NCI-H1048 (cell line): ENCODE measurements around the gene MECP2.

Source experiments
- DNase-seq: peaks from one replicate; lab custom pipeline; 2025; lab: John Stamatoyannopoulos, UW

The MECP2 gene

DNA sequence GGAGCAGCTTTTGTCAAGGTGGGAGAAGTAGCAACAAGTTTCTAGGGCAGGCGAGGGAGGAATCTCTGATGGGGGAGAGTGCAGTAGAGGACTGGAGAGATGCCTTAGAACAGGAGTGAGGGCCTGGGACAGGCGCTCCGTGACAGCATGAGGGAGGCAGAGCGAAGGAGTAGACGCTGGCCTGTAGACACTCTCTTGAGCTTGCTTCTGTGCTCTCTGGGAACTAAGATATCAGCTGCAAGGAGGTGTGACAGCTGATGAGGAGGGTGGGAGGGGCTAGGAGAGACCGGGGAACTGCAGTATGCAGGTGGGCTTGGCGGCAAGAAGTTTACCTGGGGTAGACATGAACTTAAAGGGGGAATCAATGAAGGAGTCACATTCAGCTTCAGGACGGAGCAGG, 35.7 kb downstream of the MECP2 start:
- DNase-seq = no peak

DNA sequence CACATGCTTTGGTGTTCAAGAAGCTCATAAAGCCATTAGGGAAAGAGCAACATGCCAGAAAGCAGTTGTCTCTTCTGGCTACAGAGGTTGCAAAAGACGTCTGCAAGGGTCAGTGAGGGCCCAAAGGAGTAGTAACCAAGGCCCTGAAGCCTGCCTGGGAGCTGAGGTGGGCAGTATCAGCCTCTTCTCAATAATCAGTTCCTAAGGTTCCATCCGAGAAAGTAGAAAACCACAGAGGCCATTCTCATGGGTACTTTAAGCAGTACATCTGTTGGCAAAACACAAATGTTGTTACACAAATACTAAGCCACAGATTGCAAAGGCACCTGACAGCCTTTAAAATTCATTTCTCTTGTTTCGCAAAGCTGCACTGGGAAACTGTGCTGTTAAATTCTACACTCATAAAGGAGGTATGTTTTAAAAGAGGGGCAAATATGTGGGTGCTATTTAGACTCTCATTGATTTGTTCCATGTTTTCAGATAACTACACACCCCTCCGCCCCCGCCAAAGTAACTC, 37.7 kb downstream of the MECP2 start:
- DNase-seq = no peak

DNA sequence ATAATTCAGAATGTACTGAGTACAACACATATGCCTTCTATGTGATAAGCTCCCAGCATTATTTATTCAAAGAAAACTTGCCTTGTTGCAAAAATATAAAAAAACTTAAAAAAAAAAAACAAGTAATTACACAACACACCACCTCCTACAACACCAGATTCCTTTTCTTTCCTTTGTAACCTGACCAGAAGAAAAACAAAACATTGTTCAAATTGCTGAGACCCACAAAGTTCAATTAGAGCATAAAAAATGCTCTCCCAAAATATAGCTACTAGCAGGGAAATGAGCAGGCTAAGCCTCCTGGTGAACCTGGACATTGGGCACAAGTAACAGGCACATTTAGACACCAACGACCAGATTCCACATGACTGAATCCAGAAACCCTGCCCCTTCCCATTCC, 38.3 kb downstream of the MECP2 start:
- DNase-seq = no peak

DNA sequence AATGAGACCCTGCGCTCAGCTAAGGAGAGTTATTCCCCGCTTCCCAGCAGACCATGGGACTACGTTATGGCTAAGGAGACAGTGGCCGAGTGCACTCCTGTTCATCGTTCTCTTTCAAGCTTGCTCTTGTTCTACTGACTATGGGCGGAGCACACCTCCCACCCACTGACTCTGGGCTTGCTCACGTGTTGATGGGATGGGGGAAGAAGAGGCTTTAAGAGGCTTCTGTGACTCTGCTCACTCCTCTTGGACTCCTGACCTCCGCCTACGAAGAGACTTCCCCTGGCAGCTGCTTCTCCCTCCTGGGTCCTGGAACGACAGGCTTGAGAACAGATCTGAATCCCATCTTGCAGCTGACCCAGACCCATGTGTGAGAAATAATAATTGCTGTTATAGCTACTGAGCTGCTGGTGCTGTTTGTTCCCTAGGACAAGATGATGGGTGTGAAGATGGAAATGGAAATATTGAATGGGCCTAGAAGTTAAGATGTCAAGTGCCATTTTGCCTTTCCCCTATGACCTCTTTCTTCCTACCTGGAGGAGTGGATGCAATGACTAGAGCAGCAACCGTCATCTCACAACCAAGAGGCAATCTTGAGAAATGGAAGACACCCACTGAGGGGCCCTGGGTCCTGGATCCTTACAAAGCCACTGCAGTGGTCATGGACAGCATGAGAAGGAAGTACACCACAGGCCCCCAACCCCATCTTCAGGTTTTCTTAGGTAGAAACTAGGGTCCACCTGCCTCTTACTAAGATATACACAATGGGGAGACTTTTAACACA, 39.1 kb downstream of the MECP2 start:
- no peak for DNase-seq

DNA sequence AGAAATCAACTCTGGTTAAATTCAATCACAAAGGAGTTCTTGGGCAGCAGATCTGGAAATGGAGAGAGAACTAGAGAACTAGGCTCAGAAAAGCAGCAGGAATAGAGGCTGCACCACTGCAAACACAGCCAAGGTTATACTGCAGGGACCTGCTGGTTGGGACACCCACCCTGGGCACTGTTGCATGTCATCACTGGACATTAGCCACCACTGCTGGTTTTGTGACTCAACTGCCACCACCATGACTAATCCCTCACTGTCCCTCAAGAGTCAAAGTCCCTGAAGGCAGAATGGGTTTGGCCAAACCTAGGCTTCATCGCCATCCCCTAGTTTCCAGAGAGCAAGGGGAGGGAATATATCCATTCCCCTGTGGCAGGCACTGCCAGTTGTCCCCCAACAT, 39.7 kb downstream of the MECP2 start:
- DNase-seq = no peak

DNA sequence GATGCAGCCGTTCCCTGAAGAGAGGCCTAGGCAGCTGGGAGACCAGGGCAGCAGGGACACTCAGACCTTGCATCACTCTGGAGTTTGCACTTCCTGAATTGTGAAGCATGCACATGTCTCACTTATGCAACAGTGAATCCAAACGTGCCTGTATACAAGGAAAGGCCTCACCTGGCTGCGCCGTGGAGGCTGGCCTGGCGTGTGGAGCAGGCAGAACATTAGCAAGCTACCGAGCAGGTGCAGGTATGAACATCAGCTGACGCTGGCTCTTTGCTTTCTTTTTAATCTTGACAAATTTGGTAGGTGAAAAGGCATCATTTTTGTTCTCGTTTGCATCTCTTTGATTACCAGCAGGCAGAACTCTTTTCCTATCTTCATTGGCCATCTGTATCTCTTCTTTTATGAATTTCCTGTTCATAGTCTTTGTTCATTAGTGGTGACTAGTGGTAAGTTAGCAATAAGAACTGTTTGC, 40.7 kb downstream of the MECP2 start:
- no peak for DNase-seq

DNA sequence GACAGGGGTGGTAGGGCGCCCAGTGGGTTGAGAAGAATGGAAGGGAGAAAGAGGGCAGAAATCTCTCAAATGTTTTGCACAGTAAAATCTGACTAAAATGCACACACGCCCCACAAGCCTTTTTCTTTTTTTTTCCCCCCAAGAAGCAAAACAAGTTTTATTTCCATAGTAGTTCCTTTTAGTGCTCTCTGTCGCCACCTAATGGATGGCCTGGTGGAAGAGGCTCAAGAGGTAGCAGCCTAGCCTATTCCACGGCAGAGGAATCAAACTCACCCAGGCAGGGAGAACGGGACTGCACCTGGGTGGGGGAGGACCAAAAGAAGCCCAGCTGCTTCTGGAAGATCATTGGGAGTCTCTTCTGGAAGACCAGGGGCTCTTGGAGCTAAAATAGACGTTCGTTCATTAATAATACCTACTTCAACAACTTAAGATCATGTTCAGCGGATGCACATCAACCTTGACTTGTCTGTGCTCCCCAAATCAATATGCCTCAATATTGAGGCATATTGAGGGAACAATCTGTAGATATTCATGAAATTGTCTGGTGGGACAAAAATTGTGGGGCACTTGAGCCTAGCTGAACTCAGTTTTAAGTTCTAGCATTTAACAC, 46.2 kb downstream of the MECP2 start:
- no peak for DNase-seq

DNA sequence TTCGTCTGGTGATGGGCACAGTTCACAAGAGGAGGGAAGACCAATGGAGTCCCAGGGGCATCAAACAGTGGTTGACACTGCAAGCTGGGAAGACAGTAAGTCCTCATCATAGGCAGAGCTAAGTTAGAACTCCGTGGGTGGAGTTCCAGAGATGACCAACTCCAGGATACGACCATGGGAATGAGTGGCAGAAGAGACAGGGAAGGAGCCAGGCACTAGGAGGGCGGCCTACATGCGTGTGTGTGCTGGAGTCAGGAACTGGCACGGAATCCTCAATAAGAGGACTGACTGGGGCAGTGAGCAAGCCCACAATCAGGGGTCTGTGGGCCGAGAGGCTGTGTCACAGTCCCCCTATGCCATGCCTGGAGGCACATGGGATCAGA, 47.4 kb downstream of the MECP2 start:
- DNase-seq = no peak

DNA sequence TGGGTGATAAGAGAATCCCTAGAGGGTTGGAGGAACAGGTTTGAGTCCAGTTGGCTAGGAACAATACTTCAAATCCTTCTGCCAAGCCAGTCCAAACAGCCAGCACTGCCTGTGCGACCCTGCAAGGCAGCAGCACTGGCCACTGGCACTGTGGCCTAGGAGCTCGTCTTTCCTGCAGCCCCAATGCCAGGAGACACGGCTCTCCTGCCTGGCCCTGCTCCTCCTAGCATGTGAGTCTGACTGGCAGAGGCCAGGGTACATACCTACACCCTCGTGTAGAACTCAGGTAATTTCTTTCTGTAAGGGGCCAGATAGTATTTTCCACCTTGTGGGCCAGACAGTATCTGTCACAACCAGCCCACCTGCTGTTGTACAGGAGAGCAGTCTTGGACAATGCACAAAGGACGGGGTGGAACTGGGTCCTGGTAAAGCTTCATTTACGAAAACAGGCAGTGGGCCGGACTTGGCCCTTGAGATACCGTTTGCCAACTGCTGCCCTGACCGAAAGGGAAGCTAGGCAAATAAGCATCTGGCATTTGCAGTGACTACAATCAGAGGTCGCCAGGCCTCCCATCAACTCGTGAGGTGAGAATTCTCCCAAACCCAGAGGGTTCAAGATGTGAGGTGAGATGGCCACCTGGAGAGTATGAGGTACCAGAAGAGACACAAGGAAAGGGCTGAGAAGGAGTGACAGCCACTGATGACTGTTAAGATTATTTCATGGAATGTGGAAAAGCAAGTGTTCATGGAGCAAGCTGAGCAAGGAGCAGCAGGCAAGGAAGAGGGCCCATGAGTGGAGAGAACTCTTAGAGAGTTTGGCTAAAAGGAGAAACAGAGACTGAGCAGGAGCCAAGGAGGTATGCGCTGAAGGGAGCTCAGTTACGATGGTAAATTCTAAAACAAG, 48.1 kb downstream of the MECP2 start:
- no peak for DNase-seq

DNA sequence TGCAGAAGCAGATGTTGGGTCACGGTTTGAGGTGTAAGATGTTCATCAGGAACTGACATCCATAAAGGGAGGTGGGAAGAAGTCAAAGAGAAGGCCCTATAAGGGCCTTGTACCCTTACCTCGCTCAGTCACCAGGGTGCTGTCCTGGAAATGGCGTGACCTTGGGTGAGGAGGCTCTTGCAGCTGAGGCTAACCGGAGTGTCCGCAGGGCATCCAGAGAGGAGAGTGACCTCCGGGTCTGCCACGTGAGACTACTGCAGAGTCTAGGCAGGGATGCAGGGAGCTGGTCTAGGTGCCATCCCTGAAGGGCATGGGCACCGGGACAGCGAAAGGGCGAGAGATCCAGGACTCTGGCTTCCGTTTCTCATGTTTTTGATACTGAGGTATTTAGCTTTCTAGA, 49.1 kb downstream of the MECP2 start:
- no peak for DNase-seq

DNA sequence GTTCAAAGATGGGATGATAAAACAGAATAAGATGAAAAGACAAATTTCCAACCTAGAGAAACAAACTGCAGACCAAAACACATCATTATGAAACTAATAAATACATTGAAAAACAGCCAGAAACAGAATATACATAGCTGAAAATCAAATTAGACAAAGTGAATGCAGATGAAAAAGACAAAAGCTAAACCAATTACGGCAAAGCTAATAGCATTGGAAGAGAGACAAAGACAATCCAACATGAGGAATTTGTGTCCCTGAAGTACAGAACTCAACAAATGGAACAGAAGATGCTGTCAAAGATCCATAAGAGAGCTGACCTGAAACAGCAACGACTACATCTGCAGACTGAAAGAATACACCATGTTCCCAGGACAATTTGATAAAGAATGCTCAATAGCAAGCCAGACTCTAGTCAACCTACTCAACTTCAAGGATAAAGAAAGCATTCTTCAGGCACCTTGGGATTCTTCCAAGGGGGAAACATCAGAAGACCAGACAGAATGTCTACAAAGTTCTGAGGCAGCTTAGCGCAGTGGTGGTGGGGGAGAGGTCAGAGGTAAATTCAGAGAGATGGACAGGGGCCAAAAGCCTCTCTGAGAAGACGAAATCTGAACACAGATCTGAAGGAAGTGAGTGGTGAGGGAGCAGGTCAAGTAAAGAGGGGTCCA, 50.4 kb downstream of the MECP2 start:
- no peak for DNase-seq

DNA sequence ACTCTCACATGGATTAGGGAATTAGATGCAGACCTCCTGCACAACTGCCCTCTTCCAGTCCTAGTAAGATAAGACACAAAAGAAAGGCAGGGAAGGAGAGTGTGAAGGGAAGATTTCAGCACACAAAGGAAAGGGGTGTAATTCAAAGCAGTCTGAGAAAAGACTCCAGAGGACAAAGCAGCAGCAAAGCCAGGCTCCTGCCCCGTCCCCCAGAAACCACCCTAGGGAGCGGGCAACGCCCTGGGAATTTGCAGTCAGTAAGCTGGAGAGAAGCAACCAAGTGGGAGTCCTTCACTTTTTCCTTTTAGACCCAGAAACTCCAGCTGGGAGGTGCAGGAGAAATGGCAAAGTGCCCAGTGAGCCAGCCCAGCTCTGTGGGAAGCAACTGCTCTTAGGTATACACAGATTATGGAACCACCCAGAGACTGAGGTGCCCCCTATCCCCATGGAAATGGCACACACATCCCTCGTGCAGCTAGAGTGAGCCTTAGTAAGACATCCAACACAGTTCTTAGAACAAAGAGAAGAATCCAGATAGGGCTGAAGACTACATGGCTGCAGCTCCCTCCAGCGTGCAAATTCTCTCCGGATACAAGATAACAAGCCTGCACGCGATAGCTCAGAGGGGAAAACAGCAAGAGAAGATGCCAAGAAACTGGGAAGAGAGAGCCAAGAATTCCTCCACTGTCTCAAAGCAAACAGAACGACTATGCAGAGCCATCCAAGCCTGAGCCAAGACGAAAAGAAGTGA, 51.3 kb downstream of the MECP2 start:
- DNase-seq = no peak

DNA sequence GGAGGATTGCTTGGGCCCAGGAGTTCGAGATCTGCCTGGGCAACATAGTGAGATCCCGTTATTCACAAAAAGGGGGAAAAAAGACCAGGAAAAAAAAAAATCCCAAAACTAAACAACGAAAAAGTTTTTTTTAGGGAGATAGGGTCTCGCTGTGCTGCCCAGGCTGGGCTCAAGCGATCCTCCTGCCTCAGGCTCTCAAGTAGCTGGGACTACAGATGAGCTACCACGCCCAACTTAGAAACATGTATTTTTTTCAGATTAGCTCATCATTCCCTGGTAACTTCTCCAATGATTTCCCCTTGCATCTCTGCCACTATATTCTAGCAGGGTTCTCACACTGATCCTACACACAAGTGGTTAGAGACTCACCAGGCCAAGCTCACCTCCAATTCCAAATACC, 53.4 kb downstream of the MECP2 start:
- DNase-seq = no peak

DNA sequence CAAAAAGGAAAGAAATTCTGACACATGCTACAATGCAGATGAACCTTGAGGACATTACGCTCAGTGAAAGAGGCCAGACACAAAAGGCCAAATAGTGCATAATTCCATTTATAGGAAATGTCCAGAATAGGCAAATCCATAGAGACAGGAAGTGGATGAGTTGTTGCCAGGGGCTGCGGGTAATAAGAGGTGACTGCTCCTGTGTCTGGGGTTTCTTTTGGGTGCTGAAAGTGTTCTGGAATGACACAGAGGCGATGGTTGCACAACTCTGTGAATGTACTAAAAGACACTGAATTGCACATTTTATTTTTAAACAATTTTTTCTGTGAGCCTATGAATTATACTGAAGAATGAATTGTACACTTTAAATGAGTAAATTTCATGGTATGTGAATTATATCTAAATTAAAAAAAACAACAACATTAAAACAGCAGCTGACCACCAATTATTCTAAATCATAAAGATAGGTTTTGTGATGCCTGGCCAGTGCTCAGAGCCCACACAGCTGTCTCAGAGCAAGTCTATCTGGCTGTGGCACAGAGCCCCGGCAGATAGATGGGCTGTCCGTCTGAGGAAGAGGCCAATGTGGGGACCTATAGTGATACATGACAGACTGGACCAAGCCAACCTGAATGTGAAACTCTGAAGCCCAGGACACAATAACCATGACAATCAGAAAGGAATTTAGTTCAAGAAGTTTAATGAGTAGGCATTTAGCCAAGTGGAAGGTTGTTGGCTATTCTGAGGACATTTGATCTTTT, 54.3 kb downstream of the MECP2 start:
- DNase-seq = no peak

DNA sequence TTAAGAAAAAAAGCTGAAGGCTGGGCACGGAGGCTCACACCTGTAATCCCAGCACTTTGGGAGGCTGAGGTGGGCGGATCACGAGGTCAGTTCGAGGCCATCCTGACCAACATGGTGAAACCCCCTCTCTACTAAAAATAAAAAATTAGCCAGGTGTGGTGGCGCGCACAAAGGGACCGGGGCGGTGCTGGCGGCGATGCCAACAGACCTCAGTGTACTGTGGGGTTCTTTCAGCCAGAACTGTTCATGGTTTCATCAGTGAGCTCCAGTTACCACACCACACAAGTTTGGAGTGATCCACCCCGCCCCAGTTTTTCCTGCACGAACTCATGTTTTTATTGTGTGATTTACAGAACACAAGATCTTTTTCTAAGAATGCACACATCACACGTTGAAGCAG, 56.7 kb downstream of the MECP2 start:
- no peak for DNase-seq

DNA sequence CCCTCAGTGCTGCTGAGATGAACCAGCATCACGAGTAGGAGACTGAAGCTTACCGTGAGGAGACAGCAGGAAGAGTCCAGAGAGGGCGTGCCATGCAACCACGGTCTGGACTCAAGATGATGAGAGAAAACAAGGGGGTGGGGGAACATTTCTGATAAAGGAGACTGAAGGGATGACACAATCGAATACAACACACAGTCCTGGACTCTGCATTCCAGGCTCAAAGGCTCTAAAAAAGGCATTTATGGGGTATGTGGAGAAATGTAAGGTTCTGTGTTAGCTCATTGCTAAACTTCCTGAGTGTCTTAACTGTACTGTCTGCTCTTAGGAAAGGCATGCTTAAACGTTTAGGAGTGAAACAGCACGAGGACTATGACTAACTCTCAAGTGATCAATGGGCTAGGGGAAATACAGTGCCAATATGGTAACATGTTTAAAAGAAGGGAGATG, 57.2 kb downstream of the MECP2 start:
- DNase-seq = no peak

DNA sequence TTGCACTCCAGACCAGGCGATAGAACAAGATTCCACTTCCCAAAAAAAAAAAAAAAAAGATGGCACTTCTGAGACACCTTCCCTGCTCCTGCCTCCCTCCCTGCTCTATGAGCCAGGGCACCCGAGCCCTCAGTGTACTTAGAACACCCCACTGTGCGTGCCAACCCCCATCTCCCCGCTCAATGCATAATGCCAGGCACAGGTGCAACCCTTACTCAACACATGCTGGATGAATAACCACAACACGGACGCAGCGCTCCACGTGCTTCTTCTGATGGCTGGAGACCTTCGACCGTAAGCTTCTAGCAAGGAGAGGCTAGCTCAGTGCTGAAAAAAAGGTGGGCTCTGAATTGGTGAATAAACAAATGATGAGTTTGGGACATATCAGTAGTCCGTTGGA, 57.9 kb downstream of the MECP2 start:
- DNase-seq = no peak

DNA sequence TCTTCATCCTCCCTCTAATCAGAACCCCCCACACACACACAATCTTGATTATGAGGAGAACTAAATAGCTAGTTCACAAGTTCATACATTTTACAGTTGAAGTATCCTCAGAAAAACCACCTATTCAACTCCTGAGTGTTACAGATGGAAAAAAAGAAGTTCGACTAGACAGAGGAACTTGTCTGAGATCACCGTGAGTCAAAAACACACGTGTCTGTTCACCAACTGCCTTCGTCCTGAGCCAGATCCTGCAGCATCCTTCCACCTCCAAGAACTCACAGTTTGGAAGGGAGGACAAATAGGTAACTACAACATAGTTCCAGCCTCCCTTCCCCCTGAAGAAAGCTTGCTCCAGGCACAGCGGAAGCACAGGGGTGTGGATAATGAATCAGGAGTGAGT, 58.9 kb downstream of the MECP2 start:
- no peak for DNase-seq

DNA sequence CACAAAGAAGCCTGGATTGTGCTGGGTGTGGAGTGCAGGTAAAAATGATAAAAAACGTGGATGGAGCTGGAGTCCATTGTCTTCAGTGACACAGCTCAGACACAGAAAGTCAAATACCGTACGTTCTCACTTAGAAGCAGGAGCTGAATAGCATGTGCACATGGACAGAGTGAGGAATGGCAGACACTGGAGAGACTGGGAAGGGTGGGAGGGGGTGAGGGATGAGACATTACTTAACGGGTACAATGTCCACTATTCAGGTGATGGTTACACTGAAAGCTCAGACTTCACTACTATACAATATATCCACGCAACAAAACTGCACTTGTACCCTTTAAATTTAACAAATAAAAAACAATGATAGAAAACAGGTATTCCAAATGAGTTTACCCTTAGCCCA, 59.8 kb downstream of the MECP2 start:
- DNase-seq = no peak

DNA sequence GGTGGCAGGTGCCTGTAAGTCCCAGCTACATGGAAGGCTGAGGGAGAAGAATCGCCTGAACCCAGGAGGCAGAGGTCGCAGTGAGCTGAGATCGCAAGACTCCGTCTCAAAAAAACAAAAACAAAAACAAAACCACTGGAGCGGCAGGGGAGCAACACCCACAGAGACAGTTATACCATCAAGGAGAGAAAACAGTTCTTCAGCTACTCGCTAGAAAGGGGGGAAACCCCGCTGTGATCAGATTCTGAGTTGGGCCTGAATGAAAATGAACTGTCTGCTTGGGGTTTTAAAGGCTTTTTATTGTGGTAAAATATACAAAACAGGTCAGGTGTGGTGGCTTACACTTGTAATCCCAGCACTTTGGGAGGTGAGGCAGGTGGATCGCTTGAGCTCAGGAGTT, 61.0 kb downstream of the MECP2 start:
- DNase-seq = no peak

DNA sequence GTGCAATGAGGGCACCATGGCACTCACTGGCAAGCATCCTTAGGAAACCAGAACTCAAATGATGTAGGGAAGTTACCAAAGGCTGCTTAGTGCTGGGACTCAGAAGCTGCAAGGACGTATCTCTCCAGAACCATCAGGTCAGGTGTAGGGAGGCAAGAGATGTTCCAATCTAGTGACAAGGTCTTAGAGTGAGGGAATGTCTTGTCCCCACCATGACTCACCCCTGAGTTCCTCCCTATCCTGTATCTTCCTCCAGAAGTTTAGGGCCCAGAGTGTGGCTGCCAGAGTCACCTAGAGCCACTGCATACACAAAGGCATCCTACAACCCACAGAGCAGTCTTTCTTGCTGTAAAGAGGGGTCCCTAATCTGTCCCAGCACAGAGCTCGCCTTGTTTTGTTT, 63.7 kb downstream of the MECP2 start:
- DNase-seq = no peak
